H1 (cell line): ENCODE measurements around the gene MTFP1. TPM values are rescaled to one million over a fixed set of nuclear protein-coding genes. Genes with fewer than 3 reads are reported as not detected.

ENCODE experiments used
- ATF3 ChIP-seq: IDR thresholded peaks from 2 replicates; pipeline ENCODE4 v1.6.1; 2011; ENCODE audit warnings: low read depth, mild to moderate bottlenecking, low read length; ENCODE audit not compliant: insufficient read depth
- BACH1 ChIP-seq: IDR thresholded peaks from 2 replicates; pipeline ENCODE4 v1.6.1; 2012; ENCODE audit warnings: low read length, improper control_type of control experiment
- CHD7 ChIP-seq: fragments of 300-600 bp; sonication (generic); IDR thresholded peaks from 2 replicates; pipeline ENCODE4 v1.7.1; 2012; ENCODE audit warnings: low read length, moderate library complexity, mild to moderate bottlenecking, inconsistent platforms; ENCODE audit not compliant: insufficient replicate concordance
- KDM4A ChIP-seq: IDR thresholded peaks from one replicate; pipeline ENCODE4 v1.7.1; 2012; ENCODE audit warnings: low read depth, mild to moderate bottlenecking, moderate library complexity, low read length, inconsistent platforms; ENCODE audit not compliant: severe bottlenecking
- MAX ChIP-seq: IDR thresholded peaks from 2 replicates; pipeline ENCODE4 v1.6.1; 2012; ENCODE audit warnings: inconsistent platforms
- POU5F1 ChIP-seq: IDR thresholded peaks from 2 replicates; pipeline ENCODE4 v1.6.1; 2011; ENCODE audit warnings: low read depth, mild to moderate bottlenecking, low read length, moderate library complexity
- SP4 ChIP-seq: IDR thresholded peaks from 2 replicates; pipeline ENCODE4 v1.6.1; 2012; ENCODE audit warnings: low read length, inconsistent platforms
- TCF12 ChIP-seq: IDR thresholded peaks from 2 replicates; pipeline ENCODE4 v1.6.1; 2011; ENCODE audit warnings: low read depth, mild to moderate bottlenecking, low read length
- ZNF274 ChIP-seq: IDR thresholded peaks from 2 replicates; pipeline ENCODE4 v1.7.0; 2012; ENCODE audit warnings: low read length, borderline replicate concordance; ENCODE audit errors: extremely low read depth
- polyA plus RNA-seq, 7 experiments: library from polyadenylated mRNA; depleted of rRNA in 3 of 7; stranded (reverse) in 5 of 7; unstranded in 2 of 7; fragments of >200 nt in 5 of 7; fragments of 200-250 nt in 2 of 7; gene quantifications; 1 replicate in 5 of 7; 2 replicates in 1 of 7; 4 replicates in 1 of 7; pipeline versions ENCODE4 v1.2.1 to v1.2.3, GENCODE V29; 2011 to 2013; ENCODE audit warnings: missing spikeins in 2 of 7, mixed read lengths in 2 of 7
- total RNA-seq: library from RNA; stranded (reverse); fragmentation: NEBNext Ultra II Directional; extraction: Animal tissue kit (Norgen Biotek cat#: 25700); gene quantifications from 2 replicates; pipeline ENCODE4 v1.2.1, GENCODE V29; 2021

MTFP1 gene
- total and polyA plus RNA-seq, 2 of the 8 experiments (the other 6 are each of a cell fraction or from before 2014, with no cell fraction given) = 59.8 to 98.8 TPM

GRCh38 chr22:30472994-30473720 is 47.6 kb downstream of the MTFP1 start (continued):
- TF ChIP-seq CHD7 (no peak), POU5F1 (no peak), ATF3 (no peak), ZNF274 (no peak), MAX (no peak), TCF12 (no peak), KDM4A (no peak), SP4 (no peak), BACH1 (no peak)
